Ishikawa (cell line): ENCODE data around the gene SLC6A16.
A peak's percentile ranks its signal among the peaks of the same experiment; 100 is the strongest.

Experiments used
- EP300 ChIP-seq: IDR thresholded peaks from 2 replicates; pipeline ENCODE4 v1.6.1; 2012; ENCODE audit warnings: borderline replicate concordance
- FOXM1 ChIP-seq: IDR thresholded peaks from 2 replicates; pipeline ENCODE4 v1.6.1; 2012; ENCODE audit warnings: low read depth, borderline replicate concordance
- MAX ChIP-seq: IDR thresholded peaks from 2 replicates; pipeline ENCODE4 v1.6.1; 2012
- NFIC ChIP-seq: IDR thresholded peaks from 2 replicates; pipeline ENCODE4 v1.6.1; 2012
- REST ChIP-seq: IDR thresholded peaks from 2 replicates; pipeline ENCODE4 v1.6.1; 2012; ENCODE audit warnings: low read depth, mild to moderate bottlenecking
- TCF12 ChIP-seq: IDR thresholded peaks from 2 replicates; pipeline ENCODE4 v1.6.1; 2012; ENCODE audit warnings: low read depth

GRCh38 chr19:49362048-49362928 lies 37.3 kb upstream of the SLC6A16 start, which contains the start of gene TEAD2:
- TF ChIP-seq FOXM1 (no peak), TCF12 (no peak), NFIC (0 out of 2 replicates have a peak, but pooled peaks have one; percentile 7), MAX (no peak), REST (no peak), EP300 (no peak)
